B cell (primary cell): ENCODE data around the gene NIPSNAP2.

Experiments used
- CTCF ChIP-seq: fragments of 200-600 bp; IDR thresholded peaks from one replicate; pipeline ENCODE4 v1.8.0; 2022; ENCODE audit warnings: antibody characterized with exemption, mild to moderate bottlenecking
- EZH2 ChIP-seq: IDR thresholded peaks from 2 replicates; pipeline ENCODE4 v1.6.1; 2012; ENCODE audit warnings: borderline replicate concordance, low read depth, mild to moderate bottlenecking, moderate library complexity, low read length; ENCODE audit not compliant: insufficient read depth, poor library complexity, severe bottlenecking

GRCh38 chr7:55973747-55974250 lies 9.4 kb downstream of the NIPSNAP2 start:
- TF ChIP-seq EZH2 (no peak), CTCF (no peak)
